ENCODE results near the gene PDIA4. TPM values are rescaled to one million over a fixed set of nuclear protein-coding genes. Genes with fewer than 3 reads are reported as not detected.

The PDIA4 gene
- total RNA-seq, 1 donor from 2014 or later: 266 TPM

DNA sequence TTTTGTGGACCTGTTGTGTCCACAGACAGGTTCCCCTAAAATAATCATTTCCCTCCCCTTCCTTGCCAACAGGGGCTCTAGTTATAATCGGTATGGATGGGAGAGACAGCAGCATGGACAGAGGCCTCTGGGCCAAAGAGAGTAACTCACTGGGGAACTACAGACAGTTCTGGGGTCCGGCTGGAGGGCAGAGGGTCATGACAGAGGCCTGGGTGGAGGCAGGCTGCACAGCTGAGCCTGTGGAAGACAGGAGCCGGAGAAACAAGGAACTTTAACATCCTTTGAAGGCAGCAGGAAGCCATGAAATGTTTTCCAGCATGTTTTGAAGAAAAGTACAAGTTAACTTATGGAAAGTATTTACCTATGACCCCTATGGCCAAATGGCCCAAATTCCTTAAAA lies 68.6 kb downstream of the PDIA4 start:
- H3K36me3 Mint-ChIP-seq (ENCODE audit: low read depth, unreplicated experiment): no peaks in the 10 kb centered on the region
- no peaks in the 10 kb centered on the region for H3K9me3 Mint-ChIP-seq (ENCODE audit: unreplicated experiment)
- peaks cover 7% of the 10 kb centered on the region for H3K27me3 Mint-ChIP-seq (ENCODE audit: unreplicated experiment)
- no peak for DNase-seq (ENCODE audit: low spot score)
- TF ChIP-seq, protein P1, sequence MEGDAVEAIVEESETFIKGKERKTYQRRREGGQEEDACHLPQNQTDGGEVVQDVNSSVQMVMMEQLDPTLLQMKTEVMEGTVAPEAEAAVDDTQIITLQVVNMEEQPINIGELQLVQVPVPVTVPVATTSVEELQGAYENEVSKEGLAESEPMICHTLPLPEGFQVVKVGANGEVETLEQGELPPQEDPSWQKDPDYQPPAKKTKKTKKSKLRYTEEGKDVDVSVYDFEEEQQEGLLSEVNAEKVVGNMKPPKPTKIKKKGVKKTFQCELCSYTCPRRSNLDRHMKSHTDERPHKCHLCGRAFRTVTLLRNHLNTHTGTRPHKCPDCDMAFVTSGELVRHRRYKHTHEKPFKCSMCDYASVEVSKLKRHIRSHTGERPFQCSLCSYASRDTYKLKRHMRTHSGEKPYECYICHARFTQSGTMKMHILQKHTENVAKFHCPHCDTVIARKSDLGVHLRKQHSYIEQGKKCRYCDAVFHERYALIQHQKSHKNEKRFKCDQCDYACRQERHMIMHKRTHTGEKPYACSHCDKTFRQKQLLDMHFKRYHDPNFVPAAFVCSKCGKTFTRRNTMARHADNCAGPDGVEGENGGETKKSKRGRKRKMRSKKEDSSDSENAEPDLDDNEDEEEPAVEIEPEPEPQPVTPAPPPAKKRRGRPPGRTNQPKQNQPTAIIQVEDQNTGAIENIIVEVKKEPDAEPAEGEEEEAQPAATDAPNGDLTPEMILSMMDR (IDR thresholded peaks at IDR 0.05; ENCODE audit: unreplicated experiment): no peak
- H3K4me1 Mint-ChIP-seq (ENCODE audit: unreplicated experiment): peaks cover 8% of the 10 kb centered on the region
- no peak overlapping the region for H3K4me3 Mint-ChIP-seq (ENCODE audit: unreplicated experiment)
- no peak overlapping the region for H3K27ac Mint-ChIP-seq (ENCODE audit: unreplicated experiment)

DNA sequence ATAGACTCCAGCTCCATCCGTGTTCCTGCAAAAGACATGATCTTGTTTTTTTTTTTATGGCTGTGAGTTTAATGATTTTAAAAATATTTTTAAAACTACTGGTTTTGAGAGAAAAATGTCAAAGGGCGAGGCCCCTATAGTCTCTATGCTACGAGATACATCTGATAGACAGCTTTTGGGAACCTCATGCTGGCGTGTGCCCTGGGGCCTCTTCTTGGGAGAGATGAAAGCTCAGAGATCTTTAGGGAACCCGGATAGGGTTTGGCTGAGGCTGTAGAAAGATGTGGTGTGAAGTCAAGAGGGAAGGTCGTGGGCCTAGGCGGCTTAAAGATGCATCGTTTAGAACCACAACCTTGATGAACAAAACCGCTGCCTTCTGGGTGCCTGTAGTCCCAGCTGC lies 70.2 kb downstream of the PDIA4 start:
- TF ChIP-seq, protein P1 (IDR thresholded peaks at IDR 0.05; ENCODE audit: unreplicated experiment): no peak
- H3K9me3 Mint-ChIP-seq (ENCODE audit: unreplicated experiment): no peaks in the 10 kb centered on the region
- no peak overlapping the region for H3K4me3 Mint-ChIP-seq (ENCODE audit: unreplicated experiment)
- H3K36me3 Mint-ChIP-seq (ENCODE audit: low read depth, unreplicated experiment): no peaks in the 10 kb centered on the region
- no peaks in the 10 kb centered on the region for H3K4me1 Mint-ChIP-seq (ENCODE audit: unreplicated experiment)
- H3K27ac Mint-ChIP-seq (ENCODE audit: unreplicated experiment): no peak overlapping the region
- H3K27me3 Mint-ChIP-seq (ENCODE audit: unreplicated experiment): peaks cover 2% of the 10 kb centered on the region
- no peak for DNase-seq (ENCODE audit: low spot score)

DNA sequence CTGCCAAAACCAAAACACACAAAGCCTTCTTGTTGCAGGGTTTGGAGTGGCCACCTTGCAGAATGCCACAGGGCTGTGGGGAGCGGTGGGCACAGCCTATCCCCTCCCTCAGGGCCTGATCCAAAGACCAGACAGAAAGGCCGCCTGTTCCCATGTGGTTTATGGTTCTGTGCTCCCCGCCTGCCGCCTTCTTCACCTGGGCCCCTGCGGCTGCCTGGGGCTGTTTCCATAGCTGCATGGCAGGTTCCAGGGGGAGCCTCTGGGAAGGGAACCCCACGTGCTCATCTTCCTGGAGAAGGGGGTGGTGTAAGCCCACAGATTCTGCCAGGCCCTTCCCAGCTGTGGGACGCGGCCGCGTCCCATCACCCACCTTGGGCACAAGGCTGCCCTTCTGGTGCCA lies 73.5 kb downstream of the PDIA4 start:
- Mint-ChIP-seq H3K9me3 (ENCODE audit: unreplicated experiment) (no peaks in the 10 kb centered on the region), H3K27ac (ENCODE audit: unreplicated experiment) (no peak overlapping the region), H3K27me3 (ENCODE audit: unreplicated experiment) (peaks cover 2% of the 10 kb centered on the region), H3K36me3 (ENCODE audit: low read depth, unreplicated experiment) (no peaks in the 10 kb centered on the region), H3K4me3 (ENCODE audit: unreplicated experiment) (no peak overlapping the region), H3K4me1 (ENCODE audit: unreplicated experiment) (no peaks in the 10 kb centered on the region)
- DNase-seq (ENCODE audit: low spot score): no peak
- TF ChIP-seq, protein P1 (IDR thresholded peaks at IDR 0.05; ENCODE audit: unreplicated experiment): no peak

DNA sequence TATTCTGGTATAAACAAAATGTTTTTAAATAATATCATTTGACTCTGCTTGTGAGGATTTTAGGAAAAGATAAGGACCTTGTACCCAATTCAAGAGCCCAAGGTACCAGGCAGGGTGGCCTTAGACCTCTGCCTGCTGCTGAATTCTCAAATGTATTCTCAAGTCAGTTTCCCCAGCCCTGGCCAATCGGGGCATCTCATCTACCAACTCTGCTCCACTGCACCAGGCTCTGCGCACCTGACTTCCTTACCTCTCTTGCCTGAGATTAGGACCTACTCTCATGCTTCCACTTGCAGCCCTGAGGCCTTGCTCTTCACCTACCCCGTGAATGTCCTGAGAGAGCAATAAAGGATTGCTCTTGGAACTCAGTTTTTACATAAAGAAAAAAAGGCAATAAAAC lies 74.6 kb downstream of the PDIA4 start:
- no peaks in the 10 kb centered on the region for H3K9me3 Mint-ChIP-seq (ENCODE audit: unreplicated experiment)
- no peak overlapping the region for H3K27ac Mint-ChIP-seq (ENCODE audit: unreplicated experiment)
- H3K27me3 Mint-ChIP-seq (ENCODE audit: unreplicated experiment): no peaks in the 10 kb centered on the region
- TF ChIP-seq, protein P1 (IDR thresholded peaks at IDR 0.05; ENCODE audit: unreplicated experiment): no peak
- H3K4me3 Mint-ChIP-seq (ENCODE audit: unreplicated experiment): no peak overlapping the region
- DNase-seq (ENCODE audit: low spot score): no peak
- no peaks in the 10 kb centered on the region for H3K4me1 Mint-ChIP-seq (ENCODE audit: unreplicated experiment)
- no peaks in the 10 kb centered on the region for H3K36me3 Mint-ChIP-seq (ENCODE audit: low read depth, unreplicated experiment)

Other genes with a start within 250 kb of the PDIA4 start
- 37.5 TPM for gene EZH2, start 144.2 kb downstream of the PDIA4 start, total RNA-seq (ENCODE audit: unreplicated experiment)
- 19.0 TPM for gene ZNF786, start 62.2 kb upstream of the PDIA4 start, total RNA-seq (ENCODE audit: unreplicated experiment)
- 6.2 TPM for gene ZNF425, start 97.8 kb upstream of the PDIA4 start, total RNA-seq (ENCODE audit: unreplicated experiment)
- gene ZNF398, start 118.9 kb upstream of the PDIA4 start, total RNA-seq (ENCODE audit: unreplicated experiment): 14.9 TPM
- 40.0 TPM for gene ZNF282, start 167.0 kb upstream of the PDIA4 start, total RNA-seq (ENCODE audit: unreplicated experiment)
- gene ZNF212, start 211.1 kb upstream of the PDIA4 start, total RNA-seq (ENCODE audit: unreplicated experiment): 12.8 TPM
- gene ZNF783, start 233.7 kb upstream of the PDIA4 start, total RNA-seq (ENCODE audit: unreplicated experiment): 15.3 TPM